HepG2 (cell line): ENCODE results near the gene ZNF239.

Experiments used
- ATF6 ChIP-seq: sonication (generic); formaldehyde crosslinking; conservative IDR thresholded peaks from 2 replicates; pipeline ENCODE4 v1.4.0; 2020; ENCODE audit warnings: missing genetic modification reagents
- JUND ChIP-seq: sonication (generic); formaldehyde crosslinking; IDR thresholded peaks from 2 replicates; pipeline ENCODE4 v1.8.0; 2022; ENCODE audit warnings: mild to moderate bottlenecking, missing genetic modification reagents
- NR2F1 ChIP-seq, 2 experiments: fragments of 450-650 bp in 1 of 2; formaldehyde crosslinking in 1 of 2; IDR thresholded peaks; 2 replicates each; pipeline versions ENCODE4 v1.5.0 to v1.6.1; 2016 to 2020; ENCODE audit warnings: mild to moderate bottlenecking in 1 of 2, missing compliant biosample characterization in 1 of 2, missing genetic modification reagents in 1 of 2, moderate library complexity in 1 of 2
- TF ChIP-seq, protein P1 (sequence below): IDR thresholded peaks from 2 replicates; pipeline ENCODE4 v1.6.1; 2016; ENCODE audit warnings: low read depth, control low read depth
- TF ChIP-seq, protein P2 (sequence below): sonication (generic); formaldehyde crosslinking; IDR thresholded peaks from 2 replicates; pipeline ENCODE4 v1.4.0; 2020; ENCODE audit warnings: missing genetic modification reagents, borderline replicate concordance

- TF ChIP-seq, protein P1, sequence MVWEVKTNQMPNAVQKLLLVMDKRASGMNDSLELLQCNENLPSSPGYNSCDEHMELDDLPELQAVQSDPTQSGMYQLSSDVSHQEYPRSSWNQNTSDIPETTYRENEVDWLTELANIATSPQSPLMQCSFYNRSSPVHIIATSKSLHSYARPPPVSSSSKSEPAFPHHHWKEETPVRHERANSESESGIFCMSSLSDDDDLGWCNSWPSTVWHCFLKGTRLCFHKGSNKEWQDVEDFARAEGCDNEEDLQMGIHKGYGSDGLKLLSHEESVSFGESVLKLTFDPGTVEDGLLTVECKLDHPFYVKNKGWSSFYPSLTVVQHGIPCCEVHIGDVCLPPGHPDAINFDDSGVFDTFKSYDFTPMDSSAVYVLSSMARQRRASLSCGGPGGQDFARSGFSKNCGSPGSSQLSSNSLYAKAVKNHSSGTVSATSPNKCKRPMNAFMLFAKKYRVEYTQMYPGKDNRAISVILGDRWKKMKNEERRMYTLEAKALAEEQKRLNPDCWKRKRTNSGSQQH (CRISPR knock-in tag): no peak
- TF ChIP-seq ATF6 (CRISPR knock-in tag) (no peak), NR2F1 (CRISPR knock-in tag; IDR thresholded peaks at IDR 0.05) (no peak), JUND (CRISPR knock-in tag) (no peak)
- TF ChIP-seq, protein P2, sequence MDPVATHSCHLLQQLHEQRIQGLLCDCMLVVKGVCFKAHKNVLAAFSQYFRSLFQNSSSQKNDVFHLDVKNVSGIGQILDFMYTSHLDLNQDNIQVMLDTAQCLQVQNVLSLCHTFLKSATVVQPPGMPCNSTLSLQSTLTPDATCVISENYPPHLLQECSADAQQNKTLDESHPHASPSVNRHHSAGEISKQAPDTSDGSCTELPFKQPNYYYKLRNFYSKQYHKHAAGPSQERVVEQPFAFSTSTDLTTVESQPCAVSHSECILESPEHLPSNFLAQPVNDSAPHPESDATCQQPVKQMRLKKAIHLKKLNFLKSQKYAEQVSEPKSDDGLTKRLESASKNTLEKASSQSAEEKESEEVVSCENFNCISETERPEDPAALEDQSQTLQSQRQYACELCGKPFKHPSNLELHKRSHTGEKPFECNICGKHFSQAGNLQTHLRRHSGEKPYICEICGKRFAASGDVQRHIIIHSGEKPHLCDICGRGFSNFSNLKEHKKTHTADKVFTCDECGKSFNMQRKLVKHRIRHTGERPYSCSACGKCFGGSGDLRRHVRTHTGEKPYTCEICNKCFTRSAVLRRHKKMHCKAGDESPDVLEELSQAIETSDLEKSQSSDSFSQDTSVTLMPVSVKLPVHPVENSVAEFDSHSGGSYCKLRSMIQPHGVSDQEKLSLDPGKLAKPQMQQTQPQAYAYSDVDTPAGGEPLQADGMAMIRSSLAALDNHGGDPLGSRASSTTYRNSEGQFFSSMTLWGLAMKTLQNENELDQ: no peak
Observed at GRCh38 chr10:43573250-43574000, 991 bp downstream of the ZNF239 start.
